LoVo (cell line): ENCODE data around the gene LDLRAD3.
A peak's percentile ranks its signal among the peaks of the same experiment; 100 is the strongest.

Source experiments
- DNase-seq: peaks from one replicate; pipeline ENCODE4 v3.0.0-alpha.2; 2016; ENCODE audit warnings: low spot score

LDLRAD3 gene

GRCh38 chr11:35927682-35928081 lies 16.2 kb upstream of the LDLRAD3 start:
- DNase-seq: peak; percentile 86

GRCh38 chr11:35928688-35929395 lies 15.0 kb upstream of the LDLRAD3 start:
- no peak for DNase-seq

GRCh38 chr11:35930466-35930865 lies 13.4 kb upstream of the LDLRAD3 start:
- DNase-seq: no peak

- DNase-seq: no peak
Measured at GRCh38 chr11:35932121-35932520, 11.7 kb upstream of the LDLRAD3 start.

- DNase-seq: no peak
Measured at GRCh38 chr11:35932681-35933319, 11.1 kb upstream of the LDLRAD3 start.

GRCh38 chr11:35933320-35933871 lies 10.5 kb upstream of the LDLRAD3 start:
- no peak for DNase-seq

GRCh38 chr11:35934271-35934670 lies 9.6 kb upstream of the LDLRAD3 start:
- no peak for DNase-seq

- DNase-seq: no peak
Measured at GRCh38 chr11:35934981-35935380, 8.9 kb upstream of the LDLRAD3 start.

- DNase-seq: no peak
Measured at GRCh38 chr11:35935390-35935789, 8.5 kb upstream of the LDLRAD3 start.

GRCh38 chr11:35937111-35937510 lies 6.8 kb upstream of the LDLRAD3 start:
- DNase-seq: no peak

- DNase-seq: no peak
Measured at GRCh38 chr11:35937700-35938099, 6.2 kb upstream of the LDLRAD3 start.

- no peak for DNase-seq
Measured at GRCh38 chr11:35938231-35938630, 5.6 kb upstream of the LDLRAD3 start.

- DNase-seq: no peak
Measured at GRCh38 chr11:35943309-35943708, 553 bp upstream of the LDLRAD3 start.

GRCh38 chr11:35944503-35945136 lies 758 bp downstream of the LDLRAD3 start:
- DNase-seq: no peak

GRCh38 chr11:35945137-35945518 lies 1.3 kb downstream of the LDLRAD3 start:
- DNase-seq: no peak

GRCh38 chr11:35946766-35947165 lies 2.9 kb downstream of the LDLRAD3 start:
- no peak for DNase-seq

- DNase-seq: no peak
Measured at GRCh38 chr11:35947437-35947836, 3.6 kb downstream of the LDLRAD3 start.

- DNase-seq: no peak
Measured at GRCh38 chr11:35949242-35949641, 5.4 kb downstream of the LDLRAD3 start.

GRCh38 chr11:35950082-35950481 lies 6.2 kb downstream of the LDLRAD3 start:
- no peak for DNase-seq

- DNase-seq: no peak
Measured at GRCh38 chr11:35951680-35952079, 7.8 kb downstream of the LDLRAD3 start.

GRCh38 chr11:35953081-35953760 lies 9.4 kb downstream of the LDLRAD3 start:
- no peak for DNase-seq

GRCh38 chr11:35954205-35954604 lies 10.3 kb downstream of the LDLRAD3 start:
- DNase-seq: no peak

- no peak for DNase-seq
Measured at GRCh38 chr11:35955636-35956035, 11.8 kb downstream of the LDLRAD3 start.
